Lung (tissue), 12 donors: Measurements from ENCODE around the gene HCN2. TPM values are rescaled to one million over a fixed set of nuclear protein-coding genes. Genes with fewer than 3 reads are reported as not detected.
A peak's percentile ranks its signal among the peaks of the same experiment; 100 is the strongest.

Experiments
- ATAC-seq: fragments of 200-7000 bp; cut with Tn5 transposase; one replicate; pipeline ENCODE4 v1.9.1; 2020; ENCODE audit warnings: moderate number of reproducible peaks; ENCODE audit not compliant: insufficient read depth, low FRiP score
- DNase-seq, 3 donors: peaks; one replicate each; pipeline ENCODE4 v3.0.0-alpha.2; 2013 to 2017
- H3K27ac ChIP-seq, 2 donors: one replicate each; pipeline ENCODE4 v1.5.1; 2013; ENCODE audit warnings: mild to moderate bottlenecking in 2 of 2, moderate library complexity in 2 of 2, control low read depth in 1 of 2, inconsistent platforms in 1 of 2, low read depth in 1 of 2, low read length in 1 of 2
- H3K27me3 ChIP-seq, 3 donors: one replicate each; pipeline ENCODE4 v1.5.1; 2013; ENCODE audit warnings: low read length in 2 of 3; ENCODE audit not compliant: control insufficient read depth in 3 of 3, insufficient read depth in 3 of 3
- H3K36me3 ChIP-seq, 4 donors: one replicate each; pipeline ENCODE4 v1.5.1; 2013; ENCODE audit warnings: low read length in 4 of 4, mild to moderate bottlenecking in 1 of 4, moderate library complexity in 1 of 4; ENCODE audit not compliant: control insufficient read depth in 4 of 4, insufficient read depth in 4 of 4
- H3K4me1 ChIP-seq, 5 donors: one replicate each; pipeline ENCODE4 v1.5.1; 2013; ENCODE audit warnings: low read length in 5 of 5, mild to moderate bottlenecking in 2 of 5, moderate library complexity in 1 of 5; ENCODE audit not compliant: control insufficient read depth in 5 of 5, insufficient read depth in 5 of 5
- H3K4me3 ChIP-seq: one replicate; pipeline ENCODE4 v1.5.1; 2013; ENCODE audit warnings: mild to moderate bottlenecking, control low read depth, moderate library complexity
- H3K9ac ChIP-seq, 2 donors: one replicate each; pipeline ENCODE4 v1.5.1; 2013; ENCODE audit warnings: low read length in 2 of 2, control low read depth in 1 of 2; ENCODE audit not compliant: insufficient read depth in 1 of 2
- H3K9me3 ChIP-seq, 4 donors: one replicate each; pipeline ENCODE4 v1.5.1; 2013; ENCODE audit warnings: low read length in 3 of 4, mild to moderate bottlenecking in 1 of 4, moderate library complexity in 1 of 4; ENCODE audit not compliant: control insufficient read depth in 4 of 4, insufficient read depth in 3 of 4
- WGBS, 2 donors: extraction: QIAGEN DNeasy Blood & Tissue Kit; methylation state at CpG; one replicate each; pipeline ENCODE4 v1.1.7; 2013; 5-methylcytosine and 5-hydroxymethylcytosine counted together
- polyA plus RNA-seq, 2 donors: library from polyadenylated mRNA; stranded (reverse); fragments of 200-250 nt; gene quantifications; one replicate each; pipeline ENCODE4 v1.2.1, GENCODE V29; 2013
- total RNA-seq, 2 donors: library from RNA; depleted of rRNA in 1 of 2; stranded (reverse); fragments of >200 nt in 1 of 2; gene quantifications; one replicate each; pipeline ENCODE4 v1.2.1, GENCODE V29; 2014 to 2021
- TF ChIP-seq, protein P1 (sequence below): IDR thresholded peaks from 2 replicates; pipeline ENCODE4 v1.5.1; 2012; ENCODE audit warnings: mild to moderate bottlenecking; ENCODE audit errors: control extremely low read depth, extremely low read depth
- donor health status: control.
- donor health status: control.
- donor health status: Bipolar disorder and iron deficiency.
- donor health status: healthy.
- donor health status: DM: yes; HTN: yes; CAD: no.

The HCN2 gene
- total and polyA plus RNA-seq, 4 donors = 0.04 to 0.37 (median 0.16) TPM

- peak within 1 kb of the TSS; percentile 89 to 91 for H3K27ac ChIP-seq
- H3K9ac ChIP-seq = peak within 1 kb of the TSS; percentile 56 to 67
- H3K4me3 ChIP-seq = peak within 1 kb of the TSS; percentile 94
- H3K36me3 ChIP-seq = peaks cover 0 to 3% (median 0%) of the 10 kb centered on the region in 4 donors
- DNase-seq = peak; percentile 89 to 95 (median 94)
- TF ChIP-seq, protein P1, sequence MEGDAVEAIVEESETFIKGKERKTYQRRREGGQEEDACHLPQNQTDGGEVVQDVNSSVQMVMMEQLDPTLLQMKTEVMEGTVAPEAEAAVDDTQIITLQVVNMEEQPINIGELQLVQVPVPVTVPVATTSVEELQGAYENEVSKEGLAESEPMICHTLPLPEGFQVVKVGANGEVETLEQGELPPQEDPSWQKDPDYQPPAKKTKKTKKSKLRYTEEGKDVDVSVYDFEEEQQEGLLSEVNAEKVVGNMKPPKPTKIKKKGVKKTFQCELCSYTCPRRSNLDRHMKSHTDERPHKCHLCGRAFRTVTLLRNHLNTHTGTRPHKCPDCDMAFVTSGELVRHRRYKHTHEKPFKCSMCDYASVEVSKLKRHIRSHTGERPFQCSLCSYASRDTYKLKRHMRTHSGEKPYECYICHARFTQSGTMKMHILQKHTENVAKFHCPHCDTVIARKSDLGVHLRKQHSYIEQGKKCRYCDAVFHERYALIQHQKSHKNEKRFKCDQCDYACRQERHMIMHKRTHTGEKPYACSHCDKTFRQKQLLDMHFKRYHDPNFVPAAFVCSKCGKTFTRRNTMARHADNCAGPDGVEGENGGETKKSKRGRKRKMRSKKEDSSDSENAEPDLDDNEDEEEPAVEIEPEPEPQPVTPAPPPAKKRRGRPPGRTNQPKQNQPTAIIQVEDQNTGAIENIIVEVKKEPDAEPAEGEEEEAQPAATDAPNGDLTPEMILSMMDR = no peak
- peak; percentile 87 for ATAC-seq
- H3K27me3 ChIP-seq = no peaks in the 10 kb centered on the region
- H3K9me3 ChIP-seq = no peaks in the 10 kb centered on the region
- peaks cover 0 to 45% (median 10%) of the 10 kb centered on the region in 5 donors for H3K4me1 ChIP-seq
- 1% methylated on average over 62 to 97 of the region's 97 CpGs for WGBS, 2 donors
Measured at GRCh38 chr19:662962-663681, 73.4 kb downstream of the HCN2 start, which contains the start of gene RNF126. Gene RNF126 (minus strand): TSS chr19:663214. CDS start chr19:663121, 93 bp downstream.

DNA sequence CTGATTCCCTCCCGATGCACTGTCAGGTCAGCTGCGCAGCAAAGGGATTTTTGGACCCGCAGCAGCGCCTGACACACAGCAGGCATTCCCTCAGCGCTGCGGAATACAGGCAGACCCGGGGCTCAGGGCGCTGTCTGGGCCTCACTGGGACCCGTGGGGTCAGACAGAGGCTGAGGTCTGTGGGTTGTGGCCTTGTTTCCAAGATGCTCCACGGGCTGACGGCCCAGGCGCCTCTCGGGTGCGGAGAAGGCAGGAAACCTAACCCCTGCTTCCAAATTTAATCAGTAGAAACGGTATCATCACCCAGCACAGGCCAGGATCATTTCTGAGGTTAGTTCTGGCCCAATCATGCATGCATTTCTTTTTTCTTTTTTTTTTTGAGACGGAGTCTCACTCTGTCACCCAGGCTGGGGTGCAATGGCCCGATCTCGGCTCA lies 74.0 kb downstream of the HCN2 start:
- Histone ChIP-seq H3K36me3 (no peaks in the 10 kb centered on the region), H3K9me3 (no peaks in the 10 kb centered on the region), H3K27ac (peak overlapping the region; percentile 89 to 91), H3K4me1 (peaks cover 0 to 40% (median 10%) of the 10 kb centered on the region in 5 donors), H3K9ac (no peak overlapping the region), H3K27me3 (no peaks in the 10 kb centered on the region), H3K4me3 (peak overlapping the region; percentile 47)
- 64 to 67% methylated on average over 17 to 18 of the region's 18 CpGs for WGBS, 2 donors
- ATAC-seq = no peak
- no peak for DNase-seq
- TF ChIP-seq, protein P1 = no peak

DNA sequence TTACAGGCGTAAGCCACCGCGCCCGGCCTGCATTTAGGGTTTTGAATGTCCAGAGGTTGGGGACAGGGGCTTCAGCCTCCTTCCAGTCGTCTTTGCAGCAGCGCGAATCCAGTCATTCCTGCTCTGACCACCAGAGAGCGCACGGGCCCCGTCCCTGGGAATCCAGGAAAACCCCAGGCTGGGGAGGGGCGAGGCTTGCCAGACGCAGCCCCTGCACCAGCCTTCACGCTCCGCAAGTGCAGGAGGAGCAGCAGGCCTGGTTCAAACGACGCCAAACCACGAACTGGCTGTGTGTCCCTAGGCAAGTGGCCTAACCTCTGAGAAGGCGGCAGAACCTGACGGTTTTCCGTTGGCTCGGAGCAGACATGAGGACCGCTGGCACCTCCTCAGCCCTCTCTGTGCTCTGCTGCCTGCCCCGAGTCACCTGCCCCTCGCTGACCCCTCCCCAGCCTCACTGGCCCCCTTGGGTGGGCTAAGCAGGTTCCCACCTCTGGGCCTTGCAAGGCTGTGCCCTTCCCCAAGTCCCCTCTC lies 75.3 kb downstream of the HCN2 start:
- Histone ChIP-seq H3K27ac (peak overlapping the region in 1 of 2 donors; percentile 32), H3K27me3 (no peaks in the 10 kb centered on the region), H3K36me3 (no peaks in the 10 kb centered on the region), H3K4me3 (peak overlapping the region; percentile 15), H3K9me3 (no peaks in the 10 kb centered on the region), H3K9ac (no peak overlapping the region), H3K4me1 (peaks cover 0 to 27% (median 10%) of the 10 kb centered on the region in 5 donors)
- TF ChIP-seq, protein P1 = peak; percentile 94
- WGBS, 2 donors = 6 to 7% methylated on average over 23 to 24 of the region's 24 CpGs
- peak; percentile 81 to 89 (median 85) for DNase-seq
- no peak for ATAC-seq

Other genes with a start within 250 kb of the HCN2 start
- gene MIER2, start 245.1 kb upstream of the HCN2 start, total RNA-seq = 10 to 100 TPM; 19.4 to 34.0 TPM
- gene MIER2, start 245.1 kb upstream of the HCN2 start, polyA plus RNA-seq = 10 to 100 TPM; 22.5 to 34.9 TPM
- gene C2CD4C, start 180.7 kb upstream of the HCN2 start, total RNA-seq = 1 to 10 TPM in 1 of 2 donors, under 1 TPM in 1; 0.88 to 1.4 TPM
- 1 to 10 TPM; 1.2 TPM for gene C2CD4C, start 180.7 kb upstream of the HCN2 start, polyA plus RNA-seq
- gene SHC2, start 128.8 kb upstream of the HCN2 start, total RNA-seq = 10 to 100 TPM; 13.2 to 15.9 TPM
- gene SHC2, start 128.8 kb upstream of the HCN2 start, polyA plus RNA-seq = 10 to 100 TPM; 11.2 to 23.1 TPM
- gene MADCAM1, start 93.4 kb upstream of the HCN2 start, total RNA-seq = 1 to 10 TPM in 1 of 2 donors, under 1 TPM in 1; 0.80 to 4.4 TPM
- under 1 TPM; 0.24 to 0.41 TPM for gene MADCAM1, start 93.4 kb upstream of the HCN2 start, polyA plus RNA-seq
- gene TPGS1, start 82.4 kb upstream of the HCN2 start, total RNA-seq = 10 to 100 TPM; 12.2 to 31.7 TPM
- gene TPGS1, start 82.4 kb upstream of the HCN2 start, polyA plus RNA-seq = 10 to 100 TPM; 19.4 to 32.7 TPM
- 10 to 100 TPM; 42.9 to 67.9 TPM for gene CDC34, start 58.1 kb upstream of the HCN2 start, total RNA-seq
- gene CDC34, start 58.1 kb upstream of the HCN2 start, polyA plus RNA-seq = 10 to 100 TPM; 52.3 to 89.1 TPM
- 1 to 10 TPM in 1 of 2 donors, under 1 TPM in 1; 0.74 to 2.6 TPM for gene GZMM, start 45.8 kb upstream of the HCN2 start, total RNA-seq
- gene GZMM, start 45.8 kb upstream of the HCN2 start, polyA plus RNA-seq = 1 to 10 TPM; 2.4 to 3.0 TPM
- gene BSG, start 17.3 kb upstream of the HCN2 start, total RNA-seq = 100 to 1,000 TPM; 239 to 416 TPM
- 100 to 1,000 TPM; 333 to 376 TPM for gene BSG, start 17.3 kb upstream of the HCN2 start, polyA plus RNA-seq
- 10 to 100 TPM; 16.1 to 43.3 TPM for gene POLRMT, start 43.7 kb downstream of the HCN2 start, total RNA-seq
- 10 to 100 TPM; 33.5 to 76.7 TPM for gene POLRMT, start 43.7 kb downstream of the HCN2 start, polyA plus RNA-seq
- under 1 TPM; 0.23 to 0.46 TPM for gene FGF22, start 50.0 kb downstream of the HCN2 start, total RNA-seq
- under 1 TPM; 0.10 to 0.85 TPM for gene FGF22, start 50.0 kb downstream of the HCN2 start, polyA plus RNA-seq
- 10 to 100 TPM; 18.1 to 46.2 TPM for gene RNF126, start 73.3 kb downstream of the HCN2 start, total RNA-seq
- 10 to 100 TPM; 32.2 to 41.9 TPM for gene RNF126, start 73.3 kb downstream of the HCN2 start, polyA plus RNA-seq
- gene FSTL3, start 86.5 kb downstream of the HCN2 start, total RNA-seq = 100 to 1,000 TPM in 1 of 2 donors, 10 to 100 TPM in 1; 15.1 to 120 TPM
- 100 to 1,000 TPM; 109 to 172 TPM for gene FSTL3, start 86.5 kb downstream of the HCN2 start, polyA plus RNA-seq
- gene PRSS57, start 105.6 kb downstream of the HCN2 start, total RNA-seq = 1 to 10 TPM in 1 of 2 donors, not detected in 1; 2.0 TPM
- gene PRSS57, start 105.6 kb downstream of the HCN2 start, polyA plus RNA-seq = under 1 TPM; 0.10 to 0.60 TPM
- gene PALM, start 119.1 kb downstream of the HCN2 start, total RNA-seq = 10 to 100 TPM; 33.5 to 45.7 TPM
- gene PALM, start 119.1 kb downstream of the HCN2 start, polyA plus RNA-seq = 10 to 100 TPM; 16.2 to 22.7 TPM
- 10 to 100 TPM; 14.9 to 23.6 TPM for gene MISP, start 161.2 kb downstream of the HCN2 start, total RNA-seq
- gene MISP, start 161.2 kb downstream of the HCN2 start, polyA plus RNA-seq = 10 to 100 TPM; 20.5 to 23.7 TPM
- gene PTBP1, start 207.6 kb downstream of the HCN2 start, total RNA-seq = 100 to 1,000 TPM; 256 to 321 TPM
- gene PTBP1, start 207.6 kb downstream of the HCN2 start, polyA plus RNA-seq = 100 to 1,000 TPM; 112 to 150 TPM
- 10 to 100 TPM in 1 of 2 donors, 1 to 10 TPM in 1; 8.1 to 14.1 TPM for gene PLPPR3, start 232.1 kb downstream of the HCN2 start, total RNA-seq
- 1 to 10 TPM in 1 of 2 donors, under 1 TPM in 1; 0.91 to 4.2 TPM for gene PLPPR3, start 232.1 kb downstream of the HCN2 start, polyA plus RNA-seq
- 1 to 10 TPM; 2.1 to 9.8 TPM for gene AZU1, start 238.0 kb downstream of the HCN2 start, total RNA-seq
- gene AZU1, start 238.0 kb downstream of the HCN2 start, polyA plus RNA-seq = 1 to 10 TPM; 2.0 to 6.7 TPM